Measurements from ENCODE around the gene TUFM.
A peak's percentile ranks its signal among the peaks of the same experiment; 100 is the strongest.
"Not testable (repeated sequence)": the region's sequence is repeated elsewhere in the genome, so short reads cannot be mapped to it uniquely, and the experiment has no call there.

Gene TUFM

DNA sequence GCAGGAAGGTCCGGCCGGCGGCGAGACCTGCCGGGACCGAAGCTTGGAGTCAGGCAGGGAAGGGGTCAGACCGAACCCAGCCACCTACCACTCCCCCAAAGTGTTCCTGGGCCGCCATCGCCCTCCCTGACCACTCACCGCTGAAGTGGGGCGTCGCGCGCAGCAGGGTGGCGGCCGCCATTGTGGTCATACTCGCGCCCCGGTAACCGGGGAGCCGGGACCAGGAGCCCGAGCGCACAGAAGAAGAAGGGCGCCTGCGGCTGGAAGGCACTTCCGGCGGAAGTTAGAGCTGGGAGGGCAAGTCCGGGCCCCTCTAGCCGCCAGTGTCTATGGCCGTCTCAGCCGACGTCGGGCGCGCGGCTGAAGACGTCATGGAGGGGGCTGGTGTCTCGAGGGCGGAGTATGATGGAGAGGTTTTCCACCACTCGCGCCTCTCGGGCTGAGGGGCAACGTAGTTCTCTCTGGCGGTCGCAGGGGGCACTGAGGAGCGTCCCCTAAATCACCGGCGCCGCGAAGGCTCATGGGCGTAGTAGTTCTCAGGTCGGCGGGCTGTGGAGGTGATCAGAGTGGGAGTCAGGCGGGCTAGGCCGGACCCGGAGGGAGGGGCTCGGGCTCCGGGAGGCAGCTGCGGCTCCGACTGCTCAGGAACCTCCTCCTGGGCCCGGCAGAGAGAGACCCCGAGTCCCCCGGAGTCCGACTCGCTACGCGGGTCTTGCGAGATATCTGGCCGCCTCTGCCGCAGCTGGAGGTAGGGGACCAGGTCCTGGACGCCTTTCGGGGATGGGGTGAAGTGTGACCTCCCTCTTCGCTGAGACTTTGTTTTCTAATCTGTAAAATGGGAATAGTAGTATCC lies at the start of gene TUFM:
Gene TUFM, minus strand, starts transcription at position 269 of the 853 bp plus-strand sequence. Its CDS starts 79 bp downstream, at position 190.
- H3K4me1 Mint-ChIP-seq: peaks cover 33% of the 10 kb centered on the region
- DNase-seq (ENCODE audit: low spot score in 2 of 2) (peak; percentile 90 to 98), ATAC-seq (replicated peaks; ENCODE audit: extremely low read depth, poor library complexity, severe bottlenecking) (peak; percentile 98)
- peak within 1 kb of the TSS; percentile 93 for H3K27ac Mint-ChIP-seq (ENCODE audit: low read depth)
- no peaks in the 10 kb centered on the region for H3K27me3 Mint-ChIP-seq
- H3K4me3 Mint-ChIP-seq: peak within 1 kb of the TSS; percentile 88
- peaks cover 27% of the 10 kb centered on the region for H3K36me3 Mint-ChIP-seq (ENCODE audit: insufficient read depth)
- no peaks in the 10 kb centered on the region for H3K9me3 Mint-ChIP-seq

DNA sequence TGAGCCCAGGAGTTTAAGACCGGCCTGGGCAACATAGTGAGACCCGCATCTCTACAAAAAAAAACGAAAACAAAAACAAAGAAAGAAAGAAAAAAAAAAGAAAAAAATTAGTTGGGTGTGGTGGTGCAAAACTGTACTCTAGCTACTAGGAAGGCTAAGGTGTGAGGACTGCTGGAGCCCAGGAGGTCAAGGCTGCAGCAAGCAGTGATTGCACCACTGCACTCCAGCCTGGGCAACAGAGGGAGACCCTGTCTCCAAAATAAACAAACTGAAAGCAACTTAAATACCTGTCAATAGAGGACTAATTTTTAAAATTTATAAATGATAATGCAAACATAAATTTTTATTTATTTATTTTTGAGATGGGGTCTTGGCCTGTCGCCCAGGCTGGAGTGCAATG lies 49.5 kb upstream of the TUFM start:
- Mint-ChIP-seq H3K27ac (ENCODE audit: low read depth) (no peak overlapping the region), H3K9me3 (no peaks in the 10 kb centered on the region), H3K4me1 (no peaks in the 10 kb centered on the region), H3K4me3 (no peak overlapping the region), H3K36me3 (ENCODE audit: insufficient read depth) (no peaks in the 10 kb centered on the region), H3K27me3 (no peaks in the 10 kb centered on the region)
- no peak for DNase-seq (ENCODE audit: low spot score in 2 of 2)
- no peak for ATAC-seq (replicated peaks; ENCODE audit: extremely low read depth, poor library complexity, severe bottlenecking)

DNA sequence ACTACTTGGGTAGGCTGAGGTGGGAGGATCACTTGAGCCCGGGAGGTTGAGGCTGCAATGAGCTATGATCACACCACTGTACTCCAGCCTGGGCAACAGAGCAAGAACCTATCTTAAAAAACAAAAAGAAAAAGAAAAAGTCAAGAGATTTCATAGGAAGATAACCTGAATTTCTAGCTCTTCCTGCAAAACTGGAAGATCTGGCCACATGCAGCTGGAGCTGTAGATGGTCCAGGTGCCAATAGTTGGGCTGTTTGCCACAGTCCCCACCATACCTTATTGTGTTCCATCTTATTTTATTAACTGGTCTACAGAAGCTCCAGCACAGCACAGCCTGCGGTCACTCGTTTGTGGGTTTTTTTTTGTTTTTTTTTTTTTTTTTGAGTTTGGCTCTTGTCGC lies 47.1 kb upstream of the TUFM start:
- H3K4me1 Mint-ChIP-seq: no peaks in the 10 kb centered on the region

DNA sequence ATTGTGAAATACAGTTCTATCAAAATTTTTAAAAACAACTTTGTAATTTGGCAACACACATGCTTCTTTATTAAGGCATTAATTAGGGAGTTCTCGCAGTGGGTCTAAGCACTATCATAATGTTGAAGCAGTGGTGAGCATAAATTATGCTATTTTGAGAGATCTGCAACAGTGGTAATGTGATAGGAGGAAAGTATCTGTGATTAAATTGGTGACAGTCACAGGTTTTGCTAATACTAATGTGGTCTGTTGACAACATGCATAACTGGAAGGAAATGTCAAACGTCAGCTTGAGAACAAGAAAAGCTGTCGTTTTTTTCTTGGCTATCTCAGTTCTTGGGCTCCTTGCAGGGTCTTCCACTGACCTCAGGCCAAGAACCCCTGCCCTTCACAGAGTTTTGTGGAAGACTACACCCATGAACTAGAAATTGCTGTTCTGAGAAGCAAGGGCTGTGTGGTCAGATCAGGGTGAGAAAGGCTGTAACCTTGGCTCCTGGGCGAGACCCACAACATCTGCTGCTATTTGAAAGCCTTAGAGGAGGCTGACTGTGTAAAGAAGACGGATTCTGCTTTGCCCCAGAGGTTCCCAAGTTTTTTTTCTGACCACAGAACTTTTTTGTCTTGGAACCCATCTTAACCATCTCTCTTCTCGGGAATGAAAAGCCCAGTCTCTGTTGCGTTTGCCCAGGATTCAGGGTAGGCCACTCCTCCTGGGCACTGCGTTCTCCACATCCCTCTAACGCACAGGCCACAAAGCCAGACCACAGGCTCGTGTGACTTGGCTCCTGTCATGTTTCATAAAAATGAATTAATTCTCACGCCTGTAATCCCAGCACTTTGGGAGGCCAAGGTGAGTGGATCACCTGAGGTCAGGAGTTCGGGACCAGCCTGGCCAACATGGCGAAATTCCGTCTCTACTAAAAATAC lies 46.1 kb upstream of the TUFM start:
- no peak for DNase-seq (ENCODE audit: low spot score in 2 of 2)
- ATAC-seq (replicated peaks; ENCODE audit: extremely low read depth, poor library complexity, severe bottlenecking): no peak
- H3K27me3 Mint-ChIP-seq: no peaks in the 10 kb centered on the region
- H3K36me3 Mint-ChIP-seq (ENCODE audit: insufficient read depth): no peaks in the 10 kb centered on the region
- no peaks in the 10 kb centered on the region for H3K9me3 Mint-ChIP-seq
- H3K4me1 Mint-ChIP-seq: no peaks in the 10 kb centered on the region
- H3K27ac Mint-ChIP-seq (ENCODE audit: low read depth): no peak overlapping the region
- no peak overlapping the region for H3K4me3 Mint-ChIP-seq

More for the DNA sequence above, 47.1 kb upstream of the TUFM start:
- Mint-ChIP-seq H3K27me3 (no peaks in the 10 kb centered on the region), H3K36me3 (ENCODE audit: insufficient read depth) (no peaks in the 10 kb centered on the region), H3K4me3 (no peak overlapping the region), H3K27ac (ENCODE audit: low read depth) (no peak overlapping the region), H3K9me3 (no peaks in the 10 kb centered on the region)
- ATAC-seq (replicated peaks; ENCODE audit: extremely low read depth, poor library complexity, severe bottlenecking) (no peak), DNase-seq (ENCODE audit: low spot score in 2 of 2) (no peak)

DNA sequence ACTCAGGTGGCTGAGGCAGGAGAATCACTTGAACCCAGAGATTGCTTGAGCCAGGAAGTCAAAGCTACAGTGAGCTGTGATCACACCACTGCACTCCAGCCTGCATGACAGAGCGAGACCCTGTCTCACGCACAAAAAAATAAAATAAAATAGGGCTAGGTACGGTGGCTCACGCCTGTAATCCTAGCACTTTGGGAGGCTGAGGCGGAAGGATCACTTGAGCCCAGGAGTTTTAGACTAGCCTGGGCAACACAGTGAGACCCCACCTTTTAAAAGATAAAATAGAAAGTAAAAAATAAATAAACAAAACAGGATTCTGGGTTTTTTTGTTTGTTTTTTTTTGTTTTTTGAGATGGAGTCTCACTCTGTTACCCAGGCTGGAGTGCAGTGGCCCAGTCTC lies 44.2 kb upstream of the TUFM start:
- H3K36me3 Mint-ChIP-seq (ENCODE audit: insufficient read depth); H3K4me3 Mint-ChIP-seq; H3K27me3 Mint-ChIP-seq; ATAC-seq (replicated peaks; ENCODE audit: extremely low read depth, poor library complexity, severe bottlenecking); H3K9me3 Mint-ChIP-seq; H3K27ac Mint-ChIP-seq (ENCODE audit: low read depth); DNase-seq (ENCODE audit: low spot score in 2 of 2); H3K4me1 Mint-ChIP-seq: not testable (repeated sequence)

DNA sequence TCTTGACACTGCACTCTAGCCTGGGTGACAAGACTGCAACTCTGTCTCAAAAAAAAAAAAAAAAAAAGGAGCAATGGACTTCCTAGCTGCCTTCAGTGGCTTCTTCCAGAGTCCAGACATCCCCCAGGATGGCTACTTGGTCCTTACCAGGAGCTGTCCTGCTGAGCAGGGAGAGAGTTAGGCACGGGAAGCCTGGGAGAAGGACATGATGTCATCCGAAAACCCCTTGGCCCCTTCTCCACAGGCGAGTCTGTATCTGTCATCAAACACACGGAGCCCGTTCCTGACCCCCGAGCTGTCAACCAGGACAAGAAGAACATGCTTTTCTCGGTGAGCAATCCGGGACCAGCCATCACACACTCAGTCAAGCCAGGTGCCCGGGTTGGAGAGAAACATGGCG lies 40.8 kb upstream of the TUFM start:
- no peaks in the 10 kb centered on the region for H3K27me3 Mint-ChIP-seq
- no peak overlapping the region for H3K4me3 Mint-ChIP-seq
- H3K4me1 Mint-ChIP-seq: no peaks in the 10 kb centered on the region
- H3K36me3 Mint-ChIP-seq (ENCODE audit: insufficient read depth): no peaks in the 10 kb centered on the region
- DNase-seq (ENCODE audit: low spot score in 2 of 2) (no peak), ATAC-seq (replicated peaks; ENCODE audit: extremely low read depth, poor library complexity, severe bottlenecking) (no peak)
- no peaks in the 10 kb centered on the region for H3K9me3 Mint-ChIP-seq
- H3K27ac Mint-ChIP-seq (ENCODE audit: low read depth): no peak overlapping the region

DNA sequence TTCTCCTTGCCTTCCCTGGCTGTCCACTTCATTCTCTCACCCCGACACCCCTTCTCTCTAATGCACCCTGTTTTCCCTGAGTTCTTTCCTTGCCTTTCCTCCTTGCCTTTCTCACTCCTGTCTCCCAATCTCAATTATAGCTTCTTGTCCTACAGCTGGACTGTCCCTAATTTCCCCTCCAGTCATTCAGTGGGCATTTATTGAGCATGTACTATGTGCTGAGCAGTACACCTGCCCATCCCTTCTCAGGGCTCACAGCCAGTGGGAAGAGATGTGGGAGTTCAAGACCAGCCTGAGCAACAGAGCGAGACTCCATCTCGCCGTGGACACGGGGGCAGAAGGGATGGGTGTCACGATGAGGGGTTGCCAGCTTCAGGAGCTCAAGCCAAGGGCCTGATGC lies 37.9 kb upstream of the TUFM start:
- Mint-ChIP-seq H3K9me3 (no peaks in the 10 kb centered on the region), H3K4me3 (no peak overlapping the region), H3K4me1 (peaks cover 13% of the 10 kb centered on the region), H3K27me3 (no peaks in the 10 kb centered on the region), H3K27ac (ENCODE audit: low read depth) (no peak overlapping the region), H3K36me3 (ENCODE audit: insufficient read depth) (peaks cover 8% of the 10 kb centered on the region)
- DNase-seq (ENCODE audit: low spot score in 2 of 2): no peak
- no peak for ATAC-seq (replicated peaks; ENCODE audit: extremely low read depth, poor library complexity, severe bottlenecking)

DNA sequence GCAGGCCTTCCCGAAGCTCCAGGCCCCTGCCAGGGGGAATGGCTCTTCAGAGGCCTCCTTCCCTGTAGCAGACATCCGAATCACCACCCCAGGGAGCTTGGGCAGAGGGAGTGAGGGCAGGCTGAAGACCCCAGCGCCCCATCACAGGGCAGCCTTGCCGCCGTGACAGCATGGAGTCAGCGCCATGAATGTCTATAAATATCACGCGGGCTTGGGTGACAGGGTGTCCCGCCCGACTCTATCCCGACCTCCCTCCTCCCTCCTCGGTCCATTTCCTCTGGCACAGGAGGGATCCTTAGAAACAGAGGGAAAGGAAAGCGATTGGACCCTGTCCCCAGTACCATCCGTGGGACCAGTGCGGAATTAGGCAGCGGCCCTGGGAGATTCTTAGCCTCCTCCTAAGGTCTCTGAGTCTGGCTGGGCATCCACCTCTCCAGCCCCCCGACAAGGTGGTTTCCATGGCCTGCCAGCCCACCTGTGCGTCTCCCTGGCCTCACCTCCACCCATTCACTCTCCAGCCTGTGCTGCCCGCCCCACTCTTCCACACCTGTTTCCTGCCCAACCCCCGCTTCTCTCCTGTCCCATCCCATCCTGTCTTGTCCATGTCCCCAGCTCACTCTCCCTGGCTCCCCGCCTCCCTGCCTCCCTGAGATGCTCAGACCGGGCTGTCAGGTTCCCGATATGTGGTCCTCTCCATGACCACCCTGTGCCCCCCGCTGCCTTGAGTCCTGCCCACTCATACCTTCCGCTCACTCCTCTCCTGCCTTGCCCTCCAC lies 37.3 kb upstream of the TUFM start:
- Mint-ChIP-seq H3K36me3 (ENCODE audit: insufficient read depth) (peaks cover 8% of the 10 kb centered on the region), H3K4me1 (peaks cover 14% of the 10 kb centered on the region), H3K27me3 (no peaks in the 10 kb centered on the region), H3K4me3 (no peak overlapping the region), H3K27ac (ENCODE audit: low read depth) (no peak overlapping the region), H3K9me3 (no peaks in the 10 kb centered on the region)
- ATAC-seq (replicated peaks; ENCODE audit: extremely low read depth, poor library complexity, severe bottlenecking) (no peak), DNase-seq (ENCODE audit: low spot score in 2 of 2) (no peak)

DNA sequence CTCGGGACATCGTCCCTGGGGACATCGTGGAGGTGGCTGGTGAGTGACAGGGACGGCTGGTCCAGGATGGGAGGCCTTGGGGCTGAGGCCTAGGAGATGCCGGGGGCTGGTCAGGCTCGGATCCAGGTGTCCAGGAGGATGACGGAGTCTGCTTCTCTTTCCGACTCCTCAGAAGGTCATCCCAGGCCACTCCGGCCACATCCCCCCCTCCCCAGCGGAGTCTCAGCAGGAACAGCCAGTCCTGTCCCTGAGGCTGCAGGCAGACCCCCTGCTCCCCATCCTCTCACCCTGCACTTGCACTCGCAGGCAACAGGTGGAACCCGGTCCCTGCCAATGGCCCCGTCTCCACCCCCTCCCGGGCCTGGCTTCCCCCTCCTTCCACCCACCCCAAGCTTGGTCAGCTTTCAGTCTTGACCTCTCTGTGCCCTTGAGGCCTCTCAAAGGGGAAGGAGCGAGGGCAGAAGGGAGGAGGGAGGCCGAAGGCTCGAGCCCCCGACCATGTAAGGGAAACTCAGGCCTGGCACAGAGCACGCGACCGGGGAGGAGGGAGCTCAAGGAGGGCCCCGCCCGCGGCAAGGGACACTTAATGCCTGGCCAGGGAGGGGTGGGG lies 36.5 kb upstream of the TUFM start:
- ATAC-seq (replicated peaks; ENCODE audit: extremely low read depth, poor library complexity, severe bottlenecking) (no peak), DNase-seq (ENCODE audit: low spot score in 2 of 2) (no peak)
- no peak overlapping the region for H3K27ac Mint-ChIP-seq (ENCODE audit: low read depth)
- H3K4me1 Mint-ChIP-seq: peaks cover 14% of the 10 kb centered on the region
- peak overlapping the region; percentile 38 for H3K4me3 Mint-ChIP-seq
- peaks cover 8% of the 10 kb centered on the region for H3K36me3 Mint-ChIP-seq (ENCODE audit: insufficient read depth)
- no peaks in the 10 kb centered on the region for H3K9me3 Mint-ChIP-seq
- H3K27me3 Mint-ChIP-seq: no peaks in the 10 kb centered on the region

DNA sequence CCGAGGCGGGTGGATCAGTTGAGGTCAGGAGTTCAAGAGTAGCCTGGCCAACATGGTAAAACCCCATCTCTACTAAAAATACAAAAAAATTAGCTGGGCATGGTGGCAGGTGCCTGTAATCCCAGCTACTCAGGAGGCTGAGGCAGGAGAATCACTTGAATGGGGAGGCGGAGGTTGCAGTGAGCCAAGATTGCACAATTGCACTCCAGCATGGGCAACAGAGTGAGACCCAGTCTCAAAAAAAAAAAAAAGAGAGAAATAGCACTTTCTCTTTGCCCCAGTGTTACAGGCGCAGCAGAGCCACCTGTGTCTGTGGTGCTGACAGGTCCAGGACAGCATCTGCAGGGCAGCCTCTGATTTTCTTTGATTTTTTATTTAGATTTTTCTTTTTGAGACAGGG lies 35.4 kb upstream of the TUFM start:
- not testable (repeated sequence) for ATAC-seq (replicated peaks; ENCODE audit: extremely low read depth, poor library complexity, severe bottlenecking); H3K9me3 Mint-ChIP-seq; H3K27me3 Mint-ChIP-seq; DNase-seq (ENCODE audit: low spot score in 2 of 2); H3K27ac Mint-ChIP-seq (ENCODE audit: low read depth); H3K36me3 Mint-ChIP-seq (ENCODE audit: insufficient read depth)
- peak overlapping the region; percentile 84 for H3K4me3 Mint-ChIP-seq
- H3K4me1 Mint-ChIP-seq: peaks cover 14% of the 10 kb centered on the region

DNA sequence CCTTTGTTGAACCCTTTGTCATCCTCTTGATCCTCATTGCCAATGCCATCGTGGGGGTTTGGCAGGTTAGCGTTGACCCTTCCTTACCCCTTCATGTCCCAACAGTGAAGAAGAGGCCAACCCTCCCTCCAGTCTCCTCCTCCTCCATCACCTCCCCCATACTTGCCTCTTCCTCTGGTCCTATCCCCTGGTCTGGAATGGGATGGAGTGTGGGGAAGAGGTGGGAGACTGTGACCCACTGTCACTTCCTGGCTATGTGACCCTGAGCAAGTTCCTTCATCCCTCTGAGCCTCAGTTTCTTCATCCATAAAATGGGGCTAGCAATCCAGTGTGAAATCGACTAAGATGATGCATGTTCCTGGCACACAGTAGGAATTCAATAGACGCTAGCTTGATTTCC lies 34.8 kb upstream of the TUFM start:
- H3K36me3 Mint-ChIP-seq (ENCODE audit: insufficient read depth): peaks cover 8% of the 10 kb centered on the region
- peak overlapping the region; percentile 84 for H3K4me3 Mint-ChIP-seq
- no peak overlapping the region for H3K27ac Mint-ChIP-seq (ENCODE audit: low read depth)
- ATAC-seq (replicated peaks; ENCODE audit: extremely low read depth, poor library complexity, severe bottlenecking): no peak
- DNase-seq (ENCODE audit: low spot score in 2 of 2): no peak
- no peaks in the 10 kb centered on the region for H3K9me3 Mint-ChIP-seq
- peaks cover 14% of the 10 kb centered on the region for H3K4me1 Mint-ChIP-seq
- no peaks in the 10 kb centered on the region for H3K27me3 Mint-ChIP-seq

DNA sequence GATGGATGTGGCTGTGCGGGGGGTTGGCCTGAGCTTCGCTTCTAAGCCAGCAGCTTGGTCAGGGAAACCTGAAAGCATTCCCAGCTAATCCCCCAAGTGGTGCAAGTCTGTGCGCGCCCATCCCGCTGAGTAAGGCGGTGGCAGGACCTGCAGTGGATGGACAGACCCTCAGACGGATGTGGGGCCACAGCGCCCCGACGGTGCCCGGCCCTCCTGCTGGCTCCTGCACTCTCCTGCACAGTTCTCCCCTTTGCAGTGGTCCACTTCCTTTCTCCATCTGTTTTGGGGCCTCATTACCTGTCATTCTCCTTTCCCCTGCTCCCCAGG lies 34.4 kb upstream of the TUFM start:
- H3K27ac Mint-ChIP-seq (ENCODE audit: low read depth): no peak overlapping the region
- H3K4me3 Mint-ChIP-seq: peak overlapping the region; percentile 84
- H3K4me1 Mint-ChIP-seq: peaks cover 14% of the 10 kb centered on the region
- H3K36me3 Mint-ChIP-seq (ENCODE audit: insufficient read depth): peaks cover 8% of the 10 kb centered on the region
- H3K27me3 Mint-ChIP-seq: no peaks in the 10 kb centered on the region
- ATAC-seq (replicated peaks; ENCODE audit: extremely low read depth, poor library complexity, severe bottlenecking) (no peak), DNase-seq (ENCODE audit: low spot score in 2 of 2) (no peak)
- no peaks in the 10 kb centered on the region for H3K9me3 Mint-ChIP-seq
